AG04449 (cell line): ENCODE measurements around the gene CAD.

Source experiments
- CTCF ChIA-PET: fragments of 350-600 bp; formaldehyde crosslinking; extraction: SDS; loops from one replicate; lab custom pipeline; 2021; ENCODE audit warnings: antibody characterized with exemption; lab: Yijun Ruan, JAX
- POLR2A ChIA-PET: fragments of 400-600, 350-600 bp; formaldehyde crosslinking; extraction: SDS; loops from one replicate; lab custom pipeline; 2020; ENCODE audit warnings: antibody characterized with exemption, inconsistent platforms; lab: Yijun Ruan, JAX
- DNase-seq: peaks from one replicate; pipeline ENCODE4 v3.0.0-alpha.2; 2010; ENCODE audit warnings: low read depth, low spot score
- H3K4me3 ChIP-seq: 2 replicates; pipeline ENCODE4 v1.5.1; 2011; ENCODE audit warnings: low read depth, mild to moderate bottlenecking, control low read depth, low read length
- TF ChIP-seq, protein P1 (sequence below): IDR thresholded peaks from one replicate; pipeline ENCODE4 v1.5.1; 2011; ENCODE audit warnings: mild to moderate bottlenecking, moderate library complexity, low read length, control low read depth, inconsistent platforms; ENCODE audit not compliant: insufficient read depth; ENCODE audit errors: missing control alignments

The CAD gene

DNA sequence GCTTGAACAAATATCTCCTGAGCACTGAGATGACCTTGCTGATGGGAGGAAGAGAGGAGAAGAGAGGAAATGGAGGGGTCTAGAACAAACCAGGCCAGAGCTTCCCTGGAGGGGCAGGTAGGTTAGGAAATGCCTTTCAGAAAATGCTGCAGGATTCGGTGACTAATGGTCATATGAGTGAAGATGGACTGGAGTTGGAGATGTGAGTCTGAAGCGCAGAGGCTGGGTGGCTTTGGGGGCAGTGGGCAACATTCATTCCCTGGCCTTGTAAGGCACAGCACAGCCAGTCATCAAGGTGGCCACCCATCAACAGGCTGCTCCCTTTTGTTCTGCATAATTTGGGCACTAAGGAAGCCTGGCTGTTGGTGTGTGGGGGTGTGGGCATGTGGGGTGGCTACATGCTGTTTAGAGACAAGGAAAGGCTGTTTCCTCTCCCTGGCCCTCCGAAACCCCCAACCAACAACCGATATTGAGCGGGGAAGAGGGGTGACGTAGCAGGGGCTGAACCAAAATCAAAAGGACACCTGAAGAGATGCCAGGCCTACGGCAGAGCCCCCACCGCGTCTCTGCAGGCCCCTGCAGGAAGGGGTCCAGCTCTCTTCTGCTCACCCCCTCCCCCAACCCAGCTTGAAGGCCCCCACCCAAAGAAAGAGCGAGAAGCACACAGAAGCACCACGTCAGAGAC is 44.2 kb downstream of the CAD start:
- TF ChIP-seq, protein P1, sequence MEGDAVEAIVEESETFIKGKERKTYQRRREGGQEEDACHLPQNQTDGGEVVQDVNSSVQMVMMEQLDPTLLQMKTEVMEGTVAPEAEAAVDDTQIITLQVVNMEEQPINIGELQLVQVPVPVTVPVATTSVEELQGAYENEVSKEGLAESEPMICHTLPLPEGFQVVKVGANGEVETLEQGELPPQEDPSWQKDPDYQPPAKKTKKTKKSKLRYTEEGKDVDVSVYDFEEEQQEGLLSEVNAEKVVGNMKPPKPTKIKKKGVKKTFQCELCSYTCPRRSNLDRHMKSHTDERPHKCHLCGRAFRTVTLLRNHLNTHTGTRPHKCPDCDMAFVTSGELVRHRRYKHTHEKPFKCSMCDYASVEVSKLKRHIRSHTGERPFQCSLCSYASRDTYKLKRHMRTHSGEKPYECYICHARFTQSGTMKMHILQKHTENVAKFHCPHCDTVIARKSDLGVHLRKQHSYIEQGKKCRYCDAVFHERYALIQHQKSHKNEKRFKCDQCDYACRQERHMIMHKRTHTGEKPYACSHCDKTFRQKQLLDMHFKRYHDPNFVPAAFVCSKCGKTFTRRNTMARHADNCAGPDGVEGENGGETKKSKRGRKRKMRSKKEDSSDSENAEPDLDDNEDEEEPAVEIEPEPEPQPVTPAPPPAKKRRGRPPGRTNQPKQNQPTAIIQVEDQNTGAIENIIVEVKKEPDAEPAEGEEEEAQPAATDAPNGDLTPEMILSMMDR = no peak
- H3K4me3 ChIP-seq = no peak overlapping the region
- DNase-seq = no peak
- CTCF ChIA-PET = interaction anchor here (1.6 to 7.3 kb wide), 2 partner anchors 19 to 42 kb away, joined by 7 to 125 read pairs; partner anchors contain the start of genes DNAJC5G and TRIM54
- POLR2A ChIA-PET = no interaction called here

- TF ChIP-seq, protein P1 = no peak
- ChIA-PET POLR2A (no interaction called here), CTCF (interaction anchor here (1.6 to 7.3 kb wide), 2 partner anchors 18 to 41 kb away, joined by 7 to 125 read pairs; partner anchors contain the start of genes DNAJC5G and TRIM54)
- H3K4me3 ChIP-seq = no peak overlapping the region
- DNase-seq = no peak
Measured at GRCh38 chr2:27261926-27262298, 44.7 kb downstream of the CAD start.

DNA sequence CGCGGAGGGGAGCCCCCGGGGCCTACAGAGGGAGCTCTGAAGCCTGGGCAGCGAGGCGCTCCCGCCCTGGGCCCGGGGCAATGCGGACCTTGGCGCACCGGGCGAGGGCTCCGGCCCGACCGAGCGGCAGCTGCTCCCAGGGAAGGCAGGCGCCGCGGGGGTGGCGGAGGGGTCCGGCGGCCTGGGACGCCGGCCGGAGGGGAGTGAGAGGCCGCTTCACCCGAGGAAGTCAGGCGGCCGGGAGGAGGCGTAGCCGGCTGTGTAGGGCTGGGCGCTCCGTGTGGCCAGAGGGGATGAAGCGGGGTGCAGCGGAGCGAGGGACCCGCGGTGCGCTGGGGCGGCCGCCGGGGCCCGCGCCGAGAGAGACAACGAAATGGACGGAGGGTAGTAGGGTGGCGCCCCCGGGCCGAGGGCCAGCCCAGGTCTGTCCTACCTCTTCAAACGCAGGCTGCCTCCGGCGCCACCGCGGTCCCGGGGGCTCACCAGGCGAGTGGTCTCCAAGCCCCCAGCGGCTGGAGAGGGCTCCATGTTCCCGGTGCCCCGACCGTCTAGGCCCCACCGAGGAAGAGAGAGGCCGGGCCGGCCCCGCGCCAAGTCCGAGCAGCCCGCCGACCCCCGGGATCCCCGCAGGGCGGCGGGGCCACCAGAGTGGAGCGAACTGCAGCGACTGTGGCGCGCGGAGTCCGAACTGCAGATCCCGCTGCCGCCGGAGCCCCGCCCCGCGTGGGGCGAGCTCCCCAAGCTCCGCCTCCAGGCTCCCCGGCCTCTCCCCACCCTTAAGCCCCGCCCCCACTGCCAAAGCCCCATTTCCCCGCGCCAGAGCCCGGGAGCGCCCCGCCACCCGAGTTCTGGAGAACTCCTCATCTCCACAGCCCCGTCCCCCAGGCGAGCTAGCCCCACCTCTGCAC is 45.5 kb downstream of the CAD start, which contains the start of gene SLC30A3:
Gene SLC30A3, minus strand, starts transcription at position 669 of the 908 bp plus-strand sequence. Its CDS starts 141 bp downstream, at position 528.
- POLR2A ChIA-PET = no interaction called here
- H3K4me3 ChIP-seq = peak within 1 kb of the TSS; percentile 39
- CTCF ChIA-PET = interaction anchor here (1.3 to 7.3 kb wide), 5 partner anchors 14 to 163 kb away, joined by 3 to 125 read pairs (median 17); partner anchors contain the start of genes DNAJC5G and TRIM54
- no peak for DNase-seq
- TF ChIP-seq, protein P1 = peak; percentile 12

GRCh38 chr2:27263287-27264252 is 46.4 kb downstream of the CAD start:
- H3K4me3 ChIP-seq = peak overlapping the region; percentile 39
- ChIA-PET POLR2A (no interaction called here), CTCF (interaction anchor here (1.0 to 7.3 kb wide), 7 partner anchors 15 to 170 kb away, joined by 3 to 125 read pairs (median 6); partner anchors contain the start of genes DNAJC5G and TRIM54)
- no peak for DNase-seq
- TF ChIP-seq, protein P1 = no peak

DNA sequence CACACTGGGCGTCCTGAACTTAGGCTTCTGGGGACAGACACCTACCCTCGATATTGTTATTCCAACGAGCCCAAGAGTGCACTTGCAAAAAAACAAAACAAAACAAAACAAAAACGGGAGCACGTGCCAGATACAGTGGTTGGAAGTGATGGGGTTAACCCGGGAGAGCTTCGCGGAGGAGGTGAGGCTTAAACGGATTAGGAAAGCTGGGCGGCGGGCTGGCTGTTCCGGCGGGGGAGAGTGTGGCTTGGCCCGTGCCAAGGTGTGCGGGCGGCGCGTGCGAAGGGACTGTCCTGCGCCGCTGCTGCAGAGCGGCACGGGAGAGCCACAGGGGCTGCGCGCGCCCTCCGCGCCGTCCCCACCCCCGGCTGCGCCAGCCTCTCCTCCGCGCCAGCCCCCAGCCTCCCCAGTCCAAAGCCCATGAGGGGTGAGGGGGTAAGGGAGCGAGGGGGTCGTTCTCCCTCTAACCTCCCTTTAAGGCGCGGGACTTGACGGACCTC is 47.1 kb downstream of the CAD start:
- ChIA-PET CTCF (interaction anchor here (0.9 to 7.3 kb wide), 13 partner anchors 8 to 171 kb away, joined by 3 to 125 read pairs (median 5); partner anchors contain the start of genes DNAJC5G and TRIM54), POLR2A (interaction anchor here (1.1 kb wide), 1 partner anchor 38 kb away, joined by 3 read pairs; no protein-coding TSS in a partner anchor)
- no peak overlapping the region for H3K4me3 ChIP-seq
- no peak for DNase-seq
- TF ChIP-seq, protein P1 = no peak
